Fibroblast of pulmonary artery (primary cell): ENCODE data around the gene B9D1.

Source experiments
- DNase-seq: peaks from one replicate; pipeline ENCODE4 v3.0.0-alpha.2; 2010; ENCODE audit warnings: low read depth
- H3K4me3 ChIP-seq: replicated peaks from 2 replicates; pipeline ENCODE4 v1.5.1; 2011; ENCODE audit warnings: low read depth, mild to moderate bottlenecking, control low read depth, low read length, moderate library complexity
- TF ChIP-seq, protein P1 (sequence below): IDR thresholded peaks from 2 replicates; pipeline ENCODE4 v1.5.1; 2011; ENCODE audit warnings: mild to moderate bottlenecking, control low read depth, low read length, inconsistent platforms; ENCODE audit errors: missing control alignments

The B9D1 gene

GRCh38 chr17:19332371-19333131 is 30.0 kb downstream of the B9D1 start:
- TF ChIP-seq, protein P1, sequence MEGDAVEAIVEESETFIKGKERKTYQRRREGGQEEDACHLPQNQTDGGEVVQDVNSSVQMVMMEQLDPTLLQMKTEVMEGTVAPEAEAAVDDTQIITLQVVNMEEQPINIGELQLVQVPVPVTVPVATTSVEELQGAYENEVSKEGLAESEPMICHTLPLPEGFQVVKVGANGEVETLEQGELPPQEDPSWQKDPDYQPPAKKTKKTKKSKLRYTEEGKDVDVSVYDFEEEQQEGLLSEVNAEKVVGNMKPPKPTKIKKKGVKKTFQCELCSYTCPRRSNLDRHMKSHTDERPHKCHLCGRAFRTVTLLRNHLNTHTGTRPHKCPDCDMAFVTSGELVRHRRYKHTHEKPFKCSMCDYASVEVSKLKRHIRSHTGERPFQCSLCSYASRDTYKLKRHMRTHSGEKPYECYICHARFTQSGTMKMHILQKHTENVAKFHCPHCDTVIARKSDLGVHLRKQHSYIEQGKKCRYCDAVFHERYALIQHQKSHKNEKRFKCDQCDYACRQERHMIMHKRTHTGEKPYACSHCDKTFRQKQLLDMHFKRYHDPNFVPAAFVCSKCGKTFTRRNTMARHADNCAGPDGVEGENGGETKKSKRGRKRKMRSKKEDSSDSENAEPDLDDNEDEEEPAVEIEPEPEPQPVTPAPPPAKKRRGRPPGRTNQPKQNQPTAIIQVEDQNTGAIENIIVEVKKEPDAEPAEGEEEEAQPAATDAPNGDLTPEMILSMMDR = no peak
- no peak for DNase-seq
- no peak overlapping the region for H3K4me3 ChIP-seq

DNA sequence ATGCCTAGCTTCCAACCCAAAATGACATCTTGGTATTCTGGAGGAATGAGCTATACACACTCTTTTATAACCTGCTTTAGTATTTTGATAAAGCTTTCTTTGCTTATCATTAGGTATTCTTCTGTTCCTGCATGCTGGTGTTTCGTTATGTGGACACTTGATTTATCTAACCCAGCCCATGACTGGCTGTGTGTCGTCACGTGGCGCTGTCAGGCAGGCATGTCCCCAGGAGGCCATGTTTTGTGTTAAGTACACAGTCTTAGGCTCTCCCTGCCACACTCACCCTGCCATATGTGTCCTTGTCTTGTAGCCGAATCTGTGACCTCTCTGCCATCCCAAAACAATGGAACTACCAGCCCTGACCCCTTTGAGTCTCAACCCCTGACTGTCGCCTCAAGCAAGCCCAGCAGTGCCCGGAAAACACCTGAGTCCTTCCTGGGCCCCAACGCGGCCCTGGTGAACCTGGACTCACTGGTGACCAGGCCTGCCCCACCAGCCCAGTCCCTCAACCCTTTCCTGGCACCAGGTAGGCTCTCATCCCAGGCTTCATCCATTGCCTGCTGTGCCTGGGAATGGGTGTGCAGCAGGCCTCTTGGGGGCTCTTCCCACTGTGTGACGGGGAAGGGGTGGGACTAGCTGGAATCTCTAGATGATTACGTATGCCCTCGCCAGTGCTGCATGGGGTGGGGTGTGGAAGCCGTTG is 30.8 kb downstream of the B9D1 start:
- H3K4me3 ChIP-seq = no peak overlapping the region
- DNase-seq = no peak
- TF ChIP-seq, protein P1 = no peak

DNA sequence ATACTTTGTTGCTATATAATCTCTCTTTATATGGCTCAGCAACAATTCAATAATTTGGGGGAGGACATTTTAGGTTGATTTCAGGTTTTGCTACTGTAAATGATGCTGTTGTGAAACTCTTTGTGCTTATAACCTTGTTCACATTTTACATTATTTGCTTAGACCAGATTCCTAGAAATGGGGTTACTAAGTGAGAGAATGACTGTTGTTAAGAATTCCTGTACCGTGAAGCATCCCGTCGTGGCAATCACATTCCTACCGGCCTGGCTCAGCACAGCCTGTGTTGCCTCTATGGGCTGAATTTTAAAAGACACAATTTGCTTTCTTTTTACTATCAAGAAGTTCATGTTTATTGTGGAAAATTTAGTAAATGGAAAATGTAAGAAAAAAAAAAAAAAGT is 31.4 kb downstream of the B9D1 start:
- TF ChIP-seq, protein P1 = no peak
- peak; percentile 72 for DNase-seq
- H3K4me3 ChIP-seq = no peak overlapping the region

DNA sequence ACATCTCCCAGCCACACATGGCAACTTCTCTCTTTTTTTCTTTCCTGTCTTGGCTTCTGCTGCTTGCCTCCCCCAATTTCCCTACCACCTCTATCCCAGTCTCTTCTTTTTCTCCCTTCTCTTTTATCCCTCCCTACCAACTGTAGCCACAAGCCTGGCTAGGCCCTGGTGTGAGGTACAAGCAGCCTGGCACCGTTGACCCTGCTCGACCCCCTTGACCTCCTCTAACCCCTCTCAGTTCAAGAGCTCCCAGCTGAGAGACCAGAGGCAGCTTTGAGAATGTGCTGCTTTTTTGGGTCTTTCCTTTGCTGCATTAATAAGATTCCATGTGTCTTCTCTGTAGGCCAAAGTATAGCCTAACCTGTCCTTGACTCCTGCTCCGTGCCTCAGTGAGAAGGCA is 32.3 kb downstream of the B9D1 start:
- H3K4me3 ChIP-seq = no peak overlapping the region
- TF ChIP-seq, protein P1 = no peak
- no peak for DNase-seq

GRCh38 chr17:19329839-19330238 is 32.7 kb downstream of the B9D1 start:
- no peak overlapping the region for H3K4me3 ChIP-seq
- TF ChIP-seq, protein P1 = no peak
- no peak for DNase-seq

DNA sequence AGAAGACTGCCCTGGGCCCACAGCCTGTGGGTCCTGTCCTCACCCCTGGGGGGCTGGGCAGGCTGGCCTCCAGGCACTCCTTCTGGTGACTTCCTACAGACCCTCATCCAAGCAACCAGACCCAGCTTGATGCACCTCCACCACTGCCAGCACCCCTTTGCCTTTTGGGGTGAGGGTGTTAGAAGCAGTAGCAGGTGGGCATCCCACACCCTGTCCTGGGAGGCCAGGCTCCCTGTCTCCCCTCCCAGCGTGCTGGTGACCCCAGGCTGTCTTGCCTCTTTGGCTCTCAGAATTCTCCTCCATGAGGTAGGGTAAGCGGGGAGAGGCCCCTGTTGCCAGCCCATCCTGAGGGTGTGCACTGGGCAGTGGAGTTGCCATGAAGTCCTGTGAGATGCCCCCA is 33.4 kb downstream of the B9D1 start:
- no peak for DNase-seq
- H3K4me3 ChIP-seq = no peak overlapping the region
- TF ChIP-seq, protein P1 = no peak
